ENCODE measurements around the gene MLKL.

Gene MLKL

DNA sequence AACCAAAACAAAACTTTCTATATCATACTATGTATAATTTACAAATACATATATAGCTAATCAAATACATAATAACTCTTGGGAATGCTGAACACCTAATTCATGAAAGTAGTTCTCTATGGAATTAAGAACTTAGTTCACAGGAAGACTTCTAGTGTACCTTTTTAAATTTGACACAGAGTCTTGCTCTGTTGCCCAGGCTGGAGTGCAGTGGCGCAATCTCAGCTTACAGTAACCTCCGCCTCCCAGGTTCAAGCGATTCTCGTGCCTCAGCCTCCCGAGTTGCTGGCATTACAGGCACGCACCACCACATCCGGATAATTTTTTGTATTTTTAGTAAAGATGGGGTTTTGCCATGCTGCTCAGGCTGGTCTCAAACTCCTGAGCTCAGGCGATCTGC is 58.7 kb downstream of the MLKL start:
- no peak for DNase-seq

DNA sequence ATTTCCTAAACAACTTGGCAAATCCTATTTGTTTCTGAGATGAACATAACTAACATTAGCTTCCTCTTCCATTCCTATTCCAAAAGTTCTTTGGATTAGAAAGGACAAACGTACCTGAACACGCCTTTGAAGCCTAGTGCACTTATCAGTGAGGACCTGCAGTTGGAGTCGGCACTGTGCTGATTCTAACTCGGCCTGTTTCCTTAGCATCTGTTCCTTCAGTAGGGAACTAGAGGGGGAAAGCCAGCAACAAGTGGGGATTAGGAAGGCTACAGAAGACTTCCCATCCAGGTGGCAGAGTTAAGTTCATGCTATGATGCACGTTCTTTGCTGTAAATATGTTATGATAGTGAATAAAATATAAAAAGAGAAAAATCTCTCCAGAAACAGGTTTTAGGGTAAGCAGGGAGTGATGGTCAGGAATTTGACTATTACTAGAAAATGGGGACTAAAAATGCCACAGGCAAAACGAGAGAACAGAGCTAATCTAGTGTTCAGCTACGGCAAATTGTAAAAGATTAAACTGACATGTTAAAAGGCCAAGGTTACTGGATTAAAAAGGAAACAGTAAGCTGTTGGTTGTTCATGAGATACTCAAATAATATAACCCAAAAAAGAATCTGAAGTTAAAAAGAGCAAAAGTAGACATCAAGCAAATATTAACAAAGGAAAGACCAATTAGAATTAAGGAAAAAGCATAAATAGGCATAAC is 62.8 kb downstream of the MLKL start:
- no peak for DNase-seq

DNA sequence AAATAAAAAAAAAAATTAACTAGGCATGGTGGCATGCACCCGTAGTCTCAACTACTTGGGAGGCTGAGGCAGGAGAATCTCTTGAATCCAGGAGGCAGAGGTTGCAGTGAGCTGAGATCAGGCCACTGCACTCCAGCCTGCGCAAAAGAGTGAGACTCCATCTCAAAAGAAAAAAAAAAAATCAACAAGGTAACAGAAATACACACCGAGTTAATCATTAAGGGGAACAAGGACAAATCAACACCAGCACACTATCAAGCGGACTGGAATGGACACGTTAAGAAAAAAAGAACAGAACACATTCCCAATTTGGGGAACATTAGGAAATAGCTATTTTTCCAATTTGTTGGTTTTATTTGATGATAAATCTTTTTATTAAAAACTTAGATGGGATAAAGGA is 65.4 kb downstream of the MLKL start:
- no peak for DNase-seq

DNA sequence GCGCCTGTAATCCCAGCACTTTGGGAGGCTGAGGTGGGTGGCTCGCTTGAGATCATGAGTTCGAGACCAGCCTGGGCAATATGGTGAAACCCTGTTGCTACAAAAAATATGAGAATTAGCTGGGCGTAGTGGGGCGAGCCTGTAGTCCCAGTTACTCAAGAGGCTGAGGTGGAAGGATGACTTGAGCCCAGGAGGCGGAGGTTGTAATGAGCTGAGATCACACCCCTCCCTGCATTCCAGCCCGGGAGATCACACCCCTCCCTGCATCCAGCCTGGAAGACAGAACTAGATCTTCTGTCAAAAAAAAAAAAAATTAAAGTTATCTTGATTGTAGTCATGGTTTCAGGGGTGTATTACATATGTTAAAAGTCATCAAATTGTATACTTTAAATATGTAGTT is 67.0 kb downstream of the MLKL start:
- DNase-seq, result no peak

DNA sequence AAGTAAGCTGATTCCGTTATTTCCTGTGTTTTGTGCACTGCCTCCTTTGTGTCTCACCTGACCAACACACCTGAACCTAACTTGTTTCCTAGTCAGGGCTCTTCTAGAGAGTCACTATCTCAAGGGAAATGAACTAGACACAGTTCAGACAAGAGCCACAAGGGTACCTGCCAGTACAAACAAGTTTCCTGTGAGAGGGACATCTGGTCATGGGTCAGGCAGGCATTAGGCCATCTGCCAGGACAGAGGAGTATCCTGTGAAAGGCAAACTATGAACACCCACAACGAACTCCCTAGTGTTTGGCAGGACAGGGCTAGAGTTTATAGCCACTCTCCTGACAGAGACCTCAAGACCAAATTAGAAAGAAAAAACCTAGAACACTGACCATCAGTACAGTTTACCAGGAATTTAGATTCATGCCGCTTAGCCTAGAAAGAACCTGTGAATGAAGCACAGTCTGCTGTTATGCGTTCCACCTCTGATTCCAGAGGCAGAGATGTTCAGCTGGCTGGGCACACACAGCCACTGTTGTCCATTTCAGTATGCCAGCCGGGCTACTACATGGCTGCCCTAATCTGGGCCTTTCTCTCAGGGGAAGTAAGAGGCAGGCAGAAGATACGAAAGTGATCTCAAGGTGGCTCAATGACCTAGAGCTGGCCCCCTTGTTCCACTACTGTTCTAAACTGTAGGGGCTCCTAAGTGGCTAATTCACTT is 73.0 kb downstream of the MLKL start:
- DNase-seq, result no peak

DNA sequence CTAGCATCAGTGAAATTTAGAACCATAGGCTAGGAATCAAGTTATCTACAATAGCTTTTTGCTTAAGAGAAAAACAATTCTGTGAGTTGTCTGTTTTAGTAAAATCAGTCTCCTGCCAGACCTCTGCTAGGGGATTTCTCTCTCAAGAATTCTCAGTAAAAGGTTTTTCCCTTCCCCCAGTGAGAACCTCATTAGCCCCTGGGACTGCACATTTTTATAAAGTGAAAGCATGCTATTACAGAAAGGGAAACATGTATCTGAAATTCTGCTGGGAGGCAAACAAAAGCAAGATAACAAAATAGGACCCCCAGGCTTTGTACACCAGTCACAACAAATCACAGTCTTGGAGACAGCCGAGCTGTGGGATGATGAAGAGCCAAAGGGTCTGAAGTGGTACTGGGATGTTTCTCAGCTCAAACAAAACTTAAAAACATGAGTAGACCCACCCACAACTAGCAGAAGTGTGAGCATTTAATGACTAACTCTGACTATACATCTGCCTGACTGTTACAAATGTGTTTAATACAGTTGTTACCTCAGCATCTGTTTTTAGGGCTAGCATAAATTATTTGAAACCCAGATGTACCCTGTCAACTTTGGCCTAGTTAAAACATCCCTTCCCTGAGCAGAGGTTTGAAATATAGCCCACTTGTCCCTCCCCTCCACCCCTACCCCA is 73.8 kb downstream of the MLKL start:
- no peak for DNase-seq

DNA sequence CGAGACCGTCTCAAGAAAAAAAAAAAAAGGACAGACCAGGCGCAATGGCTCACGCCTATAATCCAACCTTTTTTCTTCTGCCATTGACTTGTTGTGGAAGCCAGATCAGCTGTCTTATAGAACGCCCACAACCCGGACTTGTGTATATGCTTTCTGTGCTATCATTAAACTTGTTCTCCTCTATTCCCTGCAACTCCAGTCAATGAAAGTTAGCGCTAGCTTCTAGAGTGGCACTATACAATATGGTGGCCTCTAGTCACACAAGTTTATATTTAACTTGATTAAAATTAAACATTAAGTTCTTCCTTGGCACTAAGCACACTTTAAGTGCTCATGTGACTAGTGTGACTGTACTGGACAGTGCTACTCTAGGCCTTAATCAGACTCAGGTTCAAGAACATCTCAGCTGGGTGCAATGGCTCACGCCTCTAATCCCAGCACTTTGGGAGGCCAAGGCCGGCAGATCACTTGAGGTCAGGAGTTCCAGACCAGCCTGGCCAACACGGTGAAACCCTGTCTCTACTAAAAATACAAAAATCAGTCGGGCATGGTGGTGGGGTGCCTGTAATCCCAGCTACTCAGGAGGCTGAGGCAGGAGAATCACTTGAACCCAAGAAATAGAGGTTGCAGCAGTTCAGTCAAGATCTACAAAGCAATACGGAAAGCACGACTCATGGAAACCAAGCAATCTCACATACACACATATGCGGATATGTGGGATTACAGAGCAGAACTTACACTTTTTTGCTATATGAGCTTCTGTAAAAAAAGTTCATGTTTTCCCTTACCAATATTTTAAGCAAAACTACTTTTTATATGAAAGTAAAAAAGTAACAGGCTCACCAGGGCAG is 74.9 kb downstream of the MLKL start:
- DNase-seq, result no peak

DNA sequence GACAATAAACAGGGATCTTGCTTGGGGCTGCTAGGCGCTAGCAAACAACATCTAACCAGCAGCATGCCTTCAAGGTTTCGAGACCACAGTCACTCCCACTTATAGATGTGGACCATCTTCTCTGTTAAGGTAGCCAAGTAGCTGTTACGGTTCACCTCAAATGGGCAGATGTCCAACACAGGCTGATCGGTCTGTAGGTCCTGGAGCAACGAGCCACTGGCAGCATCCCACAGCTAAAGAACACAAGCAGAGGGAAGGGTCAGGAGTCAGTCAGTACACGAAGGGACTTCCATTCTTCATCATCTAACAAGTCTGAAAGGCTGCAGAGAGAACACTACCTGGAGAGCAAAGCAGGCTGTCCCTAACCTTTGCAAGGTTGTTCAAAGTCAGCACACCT is 76.8 kb downstream of the MLKL start:
- DNase-seq, result no peak

DNA sequence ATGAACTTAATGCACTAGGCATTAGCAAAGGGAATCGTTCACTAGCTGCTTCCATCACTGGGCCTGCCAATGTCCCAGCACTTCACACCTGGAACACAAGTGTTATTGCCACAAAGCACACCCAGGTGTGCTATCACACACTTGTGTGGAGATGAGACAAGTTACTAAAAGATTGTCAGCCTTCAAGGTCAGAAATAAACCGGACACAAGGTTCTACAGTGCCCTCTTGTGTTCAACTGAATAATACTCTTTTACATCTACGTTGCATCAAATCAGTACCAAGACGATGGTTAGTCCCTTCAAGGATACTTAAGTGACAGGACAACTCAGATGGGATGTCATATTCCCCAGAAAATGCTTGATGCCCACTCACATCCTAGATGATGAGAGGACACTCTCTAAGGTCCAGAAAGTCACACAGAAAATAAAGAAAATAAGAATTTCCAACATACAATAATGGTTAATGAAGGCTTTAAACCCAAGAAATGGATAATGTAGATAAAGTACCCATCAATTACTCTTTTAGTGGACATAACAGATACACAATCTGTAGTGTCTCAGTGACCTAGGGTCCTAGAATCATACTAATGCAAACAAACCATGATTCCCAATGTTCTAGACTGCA is 77.3 kb downstream of the MLKL start:
- no peak for DNase-seq

DNA sequence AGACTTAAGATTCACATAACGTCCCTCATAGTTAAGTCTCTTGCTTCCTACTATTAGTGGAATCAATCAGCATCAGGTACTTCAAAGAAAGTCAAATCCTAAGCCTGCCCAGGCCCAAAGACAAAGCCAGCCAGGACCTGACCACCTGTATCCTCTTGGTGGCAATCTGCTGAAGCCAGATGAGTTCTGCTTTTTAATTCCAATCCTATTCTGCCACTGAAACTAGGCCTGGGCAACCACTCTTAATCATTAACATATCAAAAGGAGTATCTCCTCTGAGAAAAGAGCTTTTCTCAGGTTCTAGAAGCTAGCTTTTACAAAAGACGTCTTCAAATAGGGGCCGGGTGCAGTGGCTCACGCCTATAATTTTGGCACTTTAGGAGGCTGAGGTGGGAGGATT is 78.7 kb downstream of the MLKL start:
- DNase-seq, result no peak

Measured in activated effector memory CD4-positive, alpha-beta T cell treated with Interleukin-2 at 50 U/mL for 16 hours (primary cell).